Adrenal gland (tissue), 5 donors: ENCODE data around the gene TPH2.

Experiments
- POLR2A ChIP-seq, 2 donors: fragments of 450-650 bp; IDR thresholded peaks; one replicate each; pipeline ENCODE4 v1.6.1; 2017; ENCODE audit warnings: antibody characterized with exemption in 2 of 2, mild to moderate bottlenecking in 2 of 2, moderate library complexity in 1 of 2
- TF ChIP-seq, protein P1 (sequence below), 6 experiments: fragments of 450-650 bp in 4 of 6; fragments of 200-600 bp in 2 of 6; sonication (generic) in 1 of 6; IDR thresholded peaks; 1 replicate in 5 of 6; 2 replicates in 1 of 6; pipeline versions ENCODE4 v1.5.1 to v1.8.0; 2016 to 2021; ENCODE audit warnings: antibody characterized with exemption in 6 of 6, mild to moderate bottlenecking in 2 of 6, moderate library complexity in 1 of 6
- donor health status: DM: no; HTN: no; CAD: no.

DNA sequence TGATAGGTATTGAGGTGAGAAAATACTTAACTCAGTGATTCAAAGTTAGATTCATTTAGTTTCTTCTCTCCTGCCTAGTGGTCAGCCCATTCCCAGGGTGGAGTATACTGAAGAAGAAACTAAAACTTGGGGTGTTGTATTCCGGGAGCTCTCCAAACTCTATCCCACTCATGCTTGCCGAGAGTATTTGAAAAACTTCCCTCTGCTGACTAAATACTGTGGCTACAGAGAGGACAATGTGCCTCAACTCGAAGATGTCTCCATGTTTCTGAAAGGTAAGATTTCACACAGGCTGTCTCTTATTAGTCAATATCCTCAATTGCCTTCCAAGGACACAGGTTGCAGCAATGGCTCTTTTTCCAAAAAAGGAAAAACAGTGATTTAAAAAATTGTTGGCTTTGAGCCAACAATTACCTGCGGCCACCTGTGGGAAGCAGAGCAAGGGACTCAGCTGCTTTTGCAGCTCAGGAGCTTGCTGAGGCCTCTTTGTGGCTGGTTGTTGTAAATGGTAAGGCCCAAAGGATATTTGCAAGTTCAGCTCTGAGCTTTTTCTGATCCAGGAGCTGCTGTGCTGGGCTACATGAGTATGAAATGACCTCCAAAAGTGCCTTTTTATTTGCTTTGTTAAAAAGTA lies 33.9 kb downstream of the TPH2 start:
- TF ChIP-seq, protein P1, sequence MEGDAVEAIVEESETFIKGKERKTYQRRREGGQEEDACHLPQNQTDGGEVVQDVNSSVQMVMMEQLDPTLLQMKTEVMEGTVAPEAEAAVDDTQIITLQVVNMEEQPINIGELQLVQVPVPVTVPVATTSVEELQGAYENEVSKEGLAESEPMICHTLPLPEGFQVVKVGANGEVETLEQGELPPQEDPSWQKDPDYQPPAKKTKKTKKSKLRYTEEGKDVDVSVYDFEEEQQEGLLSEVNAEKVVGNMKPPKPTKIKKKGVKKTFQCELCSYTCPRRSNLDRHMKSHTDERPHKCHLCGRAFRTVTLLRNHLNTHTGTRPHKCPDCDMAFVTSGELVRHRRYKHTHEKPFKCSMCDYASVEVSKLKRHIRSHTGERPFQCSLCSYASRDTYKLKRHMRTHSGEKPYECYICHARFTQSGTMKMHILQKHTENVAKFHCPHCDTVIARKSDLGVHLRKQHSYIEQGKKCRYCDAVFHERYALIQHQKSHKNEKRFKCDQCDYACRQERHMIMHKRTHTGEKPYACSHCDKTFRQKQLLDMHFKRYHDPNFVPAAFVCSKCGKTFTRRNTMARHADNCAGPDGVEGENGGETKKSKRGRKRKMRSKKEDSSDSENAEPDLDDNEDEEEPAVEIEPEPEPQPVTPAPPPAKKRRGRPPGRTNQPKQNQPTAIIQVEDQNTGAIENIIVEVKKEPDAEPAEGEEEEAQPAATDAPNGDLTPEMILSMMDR (IDR thresholded peaks at IDR 0.05) = no peak
- TF ChIP-seq POLR2A (IDR thresholded peaks at IDR 0.05) = no peak
